Stimulated activated CD4-positive, alpha-beta T cell treated with anti-CD3 and anti-CD28 coated beads, Interleukin-1b, Interleukin-23, amount 100 ng/mL, for 24 hours (primary cell): ENCODE results near the gene SLC25A44.

Source experiments
- DNase-seq, 4 experiments: peaks; one replicate each; pipeline ENCODE4 v3.0.0-alpha.2; 2020; ENCODE audit warnings: low read depth in 4 of 4, low spot score in 1 of 4

SLC25A44 gene

DNA sequence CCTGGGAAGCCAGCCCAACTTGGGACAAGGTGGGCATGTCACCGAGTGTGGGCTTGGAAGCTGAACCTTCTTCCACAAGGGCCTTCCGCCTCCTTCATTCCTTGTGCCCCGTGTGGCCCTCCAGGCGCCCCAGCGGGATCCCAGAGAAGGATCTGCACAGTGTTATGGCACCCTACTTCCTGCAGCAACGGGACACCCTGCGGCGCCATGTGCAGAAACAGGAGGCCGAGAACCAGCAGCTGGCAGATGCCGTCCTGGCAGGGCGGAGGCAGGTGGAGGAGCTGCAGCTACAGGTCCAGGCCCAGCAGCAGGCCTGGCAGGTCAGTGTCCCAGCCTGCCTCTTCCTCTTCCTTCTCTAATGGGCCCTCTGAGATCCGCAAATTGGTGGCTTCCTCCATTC is 42.3 kb downstream of the SLC25A44 start:
- no peak for DNase-seq

GRCh38 chr1:156238248-156238647 is 44.3 kb downstream of the SLC25A44 start:
- no peak for DNase-seq

DNA sequence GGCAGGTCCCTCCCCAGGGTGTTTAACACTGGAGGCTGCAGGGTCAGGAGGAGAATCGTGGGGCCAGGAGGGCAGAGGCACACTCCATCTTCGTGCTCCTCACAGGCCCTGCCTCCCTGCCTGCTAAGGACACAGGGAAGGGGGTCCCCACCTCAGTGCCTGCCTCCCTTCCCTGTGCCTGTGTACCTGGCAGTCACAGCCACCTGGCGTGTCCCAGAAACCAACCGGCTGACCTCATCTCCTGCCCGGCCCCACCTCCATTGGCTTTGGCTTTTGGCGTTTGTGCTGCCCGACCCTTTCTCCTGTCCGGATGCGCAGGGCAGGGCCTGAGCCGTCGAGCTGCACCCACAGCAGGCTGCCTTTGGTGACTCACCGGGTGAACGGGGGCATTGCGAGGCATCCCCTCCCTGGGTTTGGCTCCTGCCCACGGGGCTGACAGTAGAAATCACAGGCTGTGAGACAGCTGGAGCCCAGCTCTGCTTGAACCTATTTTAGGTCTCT is 47.5 kb downstream of the SLC25A44 start:
- DNase-seq, result no peak

DNA sequence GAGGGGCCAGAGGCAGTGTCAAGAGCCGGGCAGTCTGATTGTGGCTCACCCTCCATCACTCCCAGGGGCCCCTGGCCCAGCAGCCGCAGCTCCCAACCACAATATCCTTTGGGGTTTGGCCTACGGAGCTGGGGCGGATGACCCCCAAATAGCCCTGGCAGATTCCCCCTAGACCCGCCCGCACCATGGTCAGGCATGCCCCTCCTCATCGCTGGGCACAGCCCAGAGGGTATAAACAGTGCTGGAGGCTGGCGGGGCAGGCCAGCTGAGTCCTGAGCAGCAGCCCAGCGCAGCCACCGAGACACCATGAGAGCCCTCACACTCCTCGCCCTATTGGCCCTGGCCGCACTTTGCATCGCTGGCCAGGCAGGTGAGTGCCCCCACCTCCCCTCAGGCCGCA is 48.0 kb downstream of the SLC25A44 start, which contains the start of gene BGLAP:
BGLAP (plus strand) TSS at position 259 of the 400 bp plus-strand sequence; CDS start at position 307, 48 bp downstream.
- DNase-seq, result no peak

DNA sequence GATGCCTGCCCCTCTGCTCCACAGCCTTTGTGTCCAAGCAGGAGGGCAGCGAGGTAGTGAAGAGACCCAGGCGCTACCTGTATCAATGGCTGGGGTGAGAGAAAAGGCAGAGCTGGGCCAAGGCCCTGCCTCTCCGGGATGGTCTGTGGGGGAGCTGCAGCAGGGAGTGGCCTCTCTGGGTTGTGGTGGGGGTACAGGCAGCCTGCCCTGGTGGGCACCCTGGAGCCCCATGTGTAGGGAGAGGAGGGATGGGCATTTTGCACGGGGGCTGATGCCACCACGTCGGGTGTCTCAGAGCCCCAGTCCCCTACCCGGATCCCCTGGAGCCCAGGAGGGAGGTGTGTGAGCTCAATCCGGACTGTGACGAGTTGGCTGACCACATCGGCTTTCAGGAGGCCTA is 48.8 kb downstream of the SLC25A44 start:
- DNase-seq, result no peak

DNA sequence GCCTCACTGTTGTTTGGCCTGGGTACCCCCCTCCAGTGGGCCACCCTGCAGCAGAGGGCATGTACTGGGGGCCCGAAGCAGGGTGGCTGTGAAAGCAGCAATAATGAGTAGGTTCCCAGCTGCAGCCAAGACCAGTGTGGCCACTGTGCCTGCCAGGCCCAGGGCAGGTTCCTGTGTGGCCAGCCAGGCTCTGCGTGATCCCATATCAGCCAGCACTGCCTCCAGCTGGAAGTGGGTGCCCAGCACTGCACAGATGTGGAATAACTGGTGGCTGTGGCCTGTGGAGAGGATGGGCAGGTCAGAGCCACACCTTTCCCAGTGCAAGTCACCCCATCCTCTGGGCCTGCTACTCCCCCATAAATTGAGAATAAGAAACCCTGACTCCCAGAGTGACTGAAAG is 50.2 kb downstream of the SLC25A44 start:
- no peak for DNase-seq

- no peak for DNase-seq
These were observed 50.8 kb downstream of the SLC25A44 start for GRCh38 chr1:156244712-156245111.

DNA sequence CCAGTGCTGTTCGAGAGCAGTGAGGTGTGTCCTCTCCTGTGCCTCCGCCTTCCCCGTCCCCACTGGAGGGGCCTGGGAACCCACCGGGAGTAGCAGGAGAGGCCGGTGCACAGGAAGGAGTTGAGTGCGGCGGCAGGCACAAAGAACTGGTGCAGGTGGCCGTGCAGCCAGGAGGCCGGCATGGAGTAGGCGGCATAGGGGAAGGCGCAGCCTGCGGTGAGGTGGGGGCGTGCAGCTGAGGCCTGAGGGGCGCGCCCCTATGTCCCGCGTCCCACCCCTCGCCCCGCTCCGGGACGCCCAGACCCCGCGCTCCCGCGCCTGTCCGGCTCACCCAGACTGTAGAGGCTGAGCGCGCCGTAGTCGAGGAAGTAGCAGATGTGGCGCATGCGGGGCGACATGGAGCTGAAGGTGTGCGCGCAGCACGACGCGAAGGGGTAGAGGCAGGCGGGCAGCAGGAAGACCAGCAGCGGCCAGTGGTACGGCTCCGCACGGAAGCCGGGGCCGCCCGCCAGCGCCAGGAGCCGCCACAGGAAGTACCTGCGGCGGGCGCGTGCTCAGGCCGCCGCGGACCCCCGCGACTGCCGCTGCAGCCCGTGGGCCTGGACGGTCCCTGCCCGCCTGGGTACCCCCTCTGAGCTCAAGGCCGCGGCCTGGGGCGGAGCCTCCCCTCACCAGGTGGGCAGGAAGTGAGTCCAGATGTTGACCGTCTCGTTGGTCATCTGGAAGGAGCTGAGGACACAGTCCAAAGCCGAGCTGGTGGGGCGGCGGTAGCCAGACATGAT is 51.7 kb downstream of the SLC25A44 start:
- DNase-seq, result no peak

DNA sequence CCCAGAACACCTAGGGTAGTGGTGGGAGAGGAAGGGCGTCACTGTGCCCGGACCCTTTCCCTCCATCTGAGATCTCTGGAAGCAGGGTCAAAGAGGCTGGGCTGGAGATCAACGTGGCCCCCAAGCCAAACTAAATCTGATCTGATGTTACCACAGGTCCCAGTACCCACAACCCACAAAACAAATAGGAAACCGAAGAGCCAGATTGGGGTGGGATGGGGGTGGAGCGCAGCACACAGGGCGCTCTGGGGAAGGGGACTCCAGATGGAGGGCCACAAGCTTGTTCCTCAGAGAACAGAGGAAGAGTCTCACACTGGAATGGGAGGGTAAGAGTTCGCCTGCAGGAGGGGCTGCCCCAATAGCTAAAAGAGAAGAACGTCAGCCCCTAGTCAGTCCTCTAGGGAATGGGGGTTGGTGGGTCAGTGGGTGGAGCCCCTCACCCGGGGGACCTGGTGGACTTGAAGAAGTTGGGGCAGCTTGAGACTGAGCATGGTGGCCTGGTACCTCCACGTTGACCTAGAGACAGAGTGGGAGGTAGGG is 52.4 kb downstream of the SLC25A44 start:
- DNase-seq, result no peak

- DNase-seq, result no peak
These were observed 53.0 kb downstream of the SLC25A44 start for GRCh38 chr1:156246781-156247459.

DNA sequence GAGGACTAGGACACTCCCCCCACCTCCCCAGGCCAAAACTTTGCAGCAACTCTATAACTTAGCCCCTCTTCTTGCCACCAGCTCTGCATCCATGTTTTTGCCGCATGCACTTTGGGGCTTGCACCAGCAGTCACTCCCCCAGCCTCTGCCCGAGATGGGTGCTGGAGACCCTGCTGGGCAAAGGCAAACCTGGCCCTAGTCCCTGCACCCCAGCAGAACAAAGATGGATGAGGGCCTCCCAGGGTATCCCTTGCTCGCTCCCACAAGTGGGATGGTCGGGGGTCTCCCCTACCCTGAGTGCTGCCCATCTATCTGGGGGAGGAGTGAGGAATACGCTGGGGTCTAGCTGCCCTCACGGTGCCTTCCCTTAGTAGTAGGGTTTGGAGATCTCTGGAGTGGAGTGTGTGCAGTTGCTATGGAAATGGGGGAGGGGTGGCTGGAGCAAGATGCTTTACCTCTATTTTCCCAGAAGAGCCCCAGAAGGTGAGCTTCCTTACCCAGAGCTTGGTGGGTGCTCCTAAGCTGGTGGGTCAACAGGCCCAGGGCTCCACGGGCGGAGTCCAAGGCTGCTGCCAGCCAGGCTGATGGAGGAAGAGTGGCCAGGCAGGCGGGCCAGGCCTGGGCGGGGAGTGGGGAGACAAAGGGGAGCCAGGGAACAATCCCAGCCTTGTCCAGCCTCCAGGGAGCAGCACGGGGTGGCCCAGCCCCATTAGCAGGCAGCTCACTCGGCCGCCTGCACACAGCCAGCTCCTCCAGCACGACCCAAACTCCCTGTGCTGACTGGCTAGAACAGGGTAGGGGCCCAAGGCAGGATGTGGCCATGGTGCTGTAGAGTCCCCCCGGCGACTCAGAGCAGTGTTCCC is 53.8 kb downstream of the SLC25A44 start, which contains the start of gene PAQR6:
PAQR6 (minus strand) TSS at position 597 of the 863 bp plus-strand sequence. CDS start 1,325 bp downstream, outside the sequence.
- DNase-seq, result no peak

- DNase-seq, result no peak
These were observed 54.4 kb downstream of the SLC25A44 start for GRCh38 chr1:156248323-156248683.

DNA sequence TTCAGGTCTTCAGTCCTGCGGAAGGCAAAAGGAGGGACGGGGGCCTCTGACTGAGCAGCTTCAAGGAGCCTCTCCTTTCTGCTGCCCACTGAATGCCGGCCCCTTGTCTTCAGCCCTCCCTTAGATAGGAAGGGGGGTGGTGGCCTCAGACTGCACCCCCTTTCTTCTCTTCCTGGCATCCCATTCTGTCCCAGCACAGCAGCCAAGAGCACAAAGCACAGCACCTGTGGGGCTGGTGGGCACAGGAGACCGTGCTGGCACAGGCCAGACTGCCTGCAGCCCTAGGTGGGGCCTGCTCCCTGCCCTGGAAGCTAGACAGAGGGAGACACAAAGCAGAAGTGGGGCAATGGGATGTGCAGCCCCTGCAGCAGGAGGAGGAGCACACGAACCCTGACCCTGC is 55.7 kb downstream of the SLC25A44 start:
- DNase-seq, result no peak

GRCh38 chr1:156251527-156251926 is 57.6 kb downstream of the SLC25A44 start:
- no peak for DNase-seq

- no peak for DNase-seq
These were observed 59.7 kb downstream of the SLC25A44 start for GRCh38 chr1:156253634-156254033.

DNA sequence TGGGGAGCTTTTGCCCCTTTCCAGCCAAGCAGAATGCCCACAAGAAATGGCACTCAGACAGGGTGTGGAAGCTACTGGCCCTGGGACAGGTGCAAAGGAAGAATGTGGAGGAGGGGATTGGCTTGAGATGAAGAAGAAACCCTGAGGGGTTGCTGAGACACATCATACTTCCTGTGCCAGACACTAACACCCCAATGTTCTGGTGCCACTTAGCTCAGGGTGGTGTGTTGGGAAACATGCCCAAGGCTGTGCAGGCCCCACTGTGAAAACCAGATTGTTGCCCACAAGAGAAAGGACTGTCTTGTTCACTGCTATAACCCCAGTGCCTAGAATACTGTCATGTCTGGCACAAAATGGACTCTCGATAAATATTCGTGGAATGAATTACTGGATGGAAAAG is 63.8 kb downstream of the SLC25A44 start:
- DNase-seq, result no peak

GRCh38 chr1:156258859-156259258 is 65.0 kb downstream of the SLC25A44 start:
- DNase-seq, result no peak

DNA sequence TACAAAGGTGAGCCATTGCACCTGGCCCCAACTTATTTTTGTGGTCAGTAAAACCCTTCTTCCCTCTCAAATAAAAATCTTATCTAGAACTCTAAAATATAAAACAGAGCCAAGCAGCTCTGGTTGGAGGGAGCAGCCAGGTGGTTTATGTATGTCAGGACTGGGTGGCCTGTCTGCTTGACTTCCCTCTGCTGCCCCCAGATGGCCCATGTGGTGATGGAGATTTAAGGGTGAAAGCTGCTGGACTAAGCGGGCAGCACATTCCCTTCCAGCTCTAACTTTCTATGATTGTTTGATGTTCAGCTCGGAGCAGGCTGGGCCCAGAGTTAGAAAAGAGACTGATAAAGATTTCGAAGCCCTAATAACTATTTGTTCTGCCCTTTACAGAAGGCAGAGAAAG is 65.9 kb downstream of the SLC25A44 start:
- no peak for DNase-seq

GRCh38 chr1:156260896-156261295 is 67.0 kb downstream of the SLC25A44 start:
- no peak for DNase-seq
